HepG2 (cell line): ENCODE data around the gene UBTF. TPM values are rescaled to one million over a fixed set of nuclear protein-coding genes. Genes with fewer than 3 reads are reported as not detected.

Source experiments
- AKAP8 ChIP-seq: sonication (generic); formaldehyde crosslinking; IDR thresholded peaks from 2 replicates; pipeline ENCODE4 v1.5.1; 2020; ENCODE audit warnings: mild to moderate bottlenecking, missing genetic modification reagents
- ARNTL ChIP-seq: sonication (generic); formaldehyde crosslinking; IDR thresholded peaks from 2 replicates; pipeline ENCODE4 v1.4.0; 2020; ENCODE audit warnings: mild to moderate bottlenecking, missing genetic modification reagents
- CCAR2 ChIP-seq: fragments of 200-400 bp; formaldehyde crosslinking; optimal IDR thresholded peaks from 2 replicates; pipeline ENCODE3; 2018; ENCODE audit warnings: low read depth, mild to moderate bottlenecking, low read length, moderate library complexity
- DMAP1 ChIP-seq: IDR thresholded peaks from 2 replicates; pipeline ENCODE4 v1.6.1; 2016
- MED1 ChIP-seq: sonication (generic); formaldehyde crosslinking; IDR thresholded peaks from 2 replicates; pipeline ENCODE4 v1.4.0; 2020; ENCODE audit warnings: missing genetic modification reagents
- NCOA2 ChIP-seq: sonication (generic); formaldehyde crosslinking; IDR thresholded peaks from 2 replicates; pipeline ENCODE4 v1.8.0; 2022; ENCODE audit warnings: inconsistent platforms
- NR2F1 ChIP-seq, 2 experiments: fragments of 450-650 bp in 1 of 2; formaldehyde crosslinking in 1 of 2; IDR thresholded peaks; 2 replicates each; pipeline versions ENCODE4 v1.5.0 to v1.6.1; 2016 to 2020; ENCODE audit warnings: mild to moderate bottlenecking in 1 of 2, missing compliant biosample characterization in 1 of 2, missing genetic modification reagents in 1 of 2, moderate library complexity in 1 of 2
- SMAD1 ChIP-seq: sonication (generic); formaldehyde crosslinking; IDR thresholded peaks from 2 replicates; pipeline ENCODE4 v1.4.0; 2020; ENCODE audit warnings: missing genetic modification reagents, low read depth, mild to moderate bottlenecking, borderline replicate concordance
- SNAI1 ChIP-seq: sonication (generic); formaldehyde crosslinking; IDR thresholded peaks from 2 replicates; pipeline ENCODE4 v1.5.0; 2020; ENCODE audit warnings: mild to moderate bottlenecking, missing genetic modification reagents, borderline replicate concordance
- SP4 ChIP-seq: sonication (generic); formaldehyde crosslinking; IDR thresholded peaks from 2 replicates; pipeline ENCODE4 v1.8.1; 2023; ENCODE audit warnings: mild to moderate bottlenecking, missing genetic modification reagents
- TAF1 ChIP-seq: sonication (generic); formaldehyde crosslinking; IDR thresholded peaks from 2 replicates; pipeline ENCODE4 v1.4.0; 2020; ENCODE audit warnings: missing genetic modification reagents
- ZNF577 ChIP-seq: sonication (generic); formaldehyde crosslinking; IDR thresholded peaks from 2 replicates; pipeline ENCODE4 v1.4.0; 2020; ENCODE audit warnings: mild to moderate bottlenecking, low read depth, missing genetic modification reagents, borderline replicate concordance
- ZNF724P ChIP-seq: sonication (generic); formaldehyde crosslinking; IDR thresholded peaks from 2 replicates; pipeline ENCODE4 v1.8.0; 2022; ENCODE audit warnings: missing genetic modification reagents, borderline replicate concordance
- ZSCAN20 ChIP-seq: sonication (generic); formaldehyde crosslinking; IDR thresholded peaks from 2 replicates; pipeline ENCODE4 v1.4.0; 2020; ENCODE audit warnings: missing genetic modification reagents, mild to moderate bottlenecking, borderline replicate concordance
- polyA plus RNA-seq, 8 experiments: library from polyadenylated mRNA; depleted of rRNA in 3 of 8; stranded (reverse) in 7 of 8; unstranded in 1 of 8; fragments of >200 nt; fragmentation: Illumina TruSeq in 4 of 8; extraction: Trizol in 4 of 8; gene quantifications; 2 replicates each; pipeline versions ENCODE4 v1.2.1 to v1.2.3, GENCODE V29; 2011 to 2016; ENCODE audit warnings: low read depth in 4 of 8, missing spikeins in 1 of 8, mixed read lengths in 1 of 8; ENCODE audit not compliant: insufficient read depth in 1 of 8
- total RNA-seq, 5 experiments: library from RNA; depleted of rRNA; stranded (reverse); fragments of >200 nt; fragmentation: Illumina TruSeq; extraction: Trizol; gene quantifications; 2 replicates each; pipeline ENCODE4 v1.2.3, GENCODE V29; 2016; ENCODE audit warnings: low read depth in 1 of 5
- TF ChIP-seq, protein P1 (sequence below): sonication (generic); formaldehyde crosslinking; IDR thresholded peaks from 2 replicates; pipeline ENCODE4 v1.5.0; 2020; ENCODE audit warnings: mild to moderate bottlenecking, missing genetic modification reagents
- TF ChIP-seq, protein P2 (sequence below): sonication (generic); formaldehyde crosslinking; IDR thresholded peaks from 2 replicates; pipeline ENCODE4 v1.4.0; 2020; ENCODE audit warnings: missing genetic modification reagents, mild to moderate bottlenecking, borderline replicate concordance
- TF ChIP-seq, protein P3 (sequence below): sonication (generic); formaldehyde crosslinking; IDR thresholded peaks from 2 replicates; pipeline ENCODE4 v1.4.0; 2020; ENCODE audit warnings: missing genetic modification reagents, low read depth, mild to moderate bottlenecking, borderline replicate concordance
- TF ChIP-seq, protein P4 (sequence below): sonication (generic); formaldehyde crosslinking; conservative IDR thresholded peaks from 2 replicates; pipeline ENCODE4 v1.4.0; 2020; ENCODE audit warnings: missing genetic modification reagents
- TF ChIP-seq, protein P5 (sequence below): sonication (generic); formaldehyde crosslinking; conservative IDR thresholded peaks from 2 replicates; pipeline ENCODE4 v1.4.0; 2020; ENCODE audit warnings: missing genetic modification reagents

The UBTF gene
- total and polyA plus RNA-seq, 2 of the 13 experiments (the other 11 are each of a cell fraction or from before 2014, with no cell fraction given) = 15.2 to 60.9 TPM

DNA sequence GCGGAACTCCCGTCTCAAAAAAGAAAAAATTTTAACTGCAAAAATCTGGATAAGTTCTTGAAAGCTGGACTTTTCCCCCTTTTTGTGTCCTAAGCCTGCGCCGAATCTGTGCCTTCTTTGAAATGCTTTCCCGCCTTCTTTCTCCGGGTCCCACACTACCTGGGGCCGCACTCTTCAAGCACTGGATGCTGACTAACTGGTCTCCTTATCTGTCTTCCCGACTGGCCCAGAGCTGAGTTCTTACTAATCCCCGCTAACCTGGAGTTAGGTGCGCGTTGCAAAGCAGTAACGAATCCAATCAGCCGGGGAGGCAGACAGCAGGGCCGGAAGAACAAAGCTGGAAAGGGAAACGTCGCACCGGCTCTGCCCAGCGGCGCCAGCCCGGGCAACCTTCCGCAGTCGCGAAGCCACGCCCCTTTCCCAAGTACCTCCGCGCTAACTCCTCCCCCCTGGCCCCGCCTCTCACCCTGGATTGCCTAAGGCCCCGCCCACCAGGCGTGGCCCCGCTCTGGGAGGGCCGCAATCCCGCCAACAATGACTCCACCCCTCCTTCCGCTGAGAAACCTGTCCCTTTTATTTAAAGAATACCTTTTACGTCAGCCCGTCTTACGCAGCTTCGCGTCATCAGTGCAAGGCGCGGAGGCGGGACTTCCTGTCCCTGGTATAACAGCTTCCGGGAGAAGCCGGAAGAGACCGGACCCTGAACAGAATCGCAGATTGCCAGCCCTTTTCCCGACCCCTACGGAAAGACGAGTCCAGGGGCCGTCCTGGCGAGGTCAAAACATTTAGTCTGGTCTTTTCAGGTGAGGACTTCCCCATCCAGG, 33.0 kb downstream of the UBTF start, which contains the start of gene TMUB2 (continued):
- TF ChIP-seq TAF1 (CRISPR knock-in tag) = peak; percentile 92
- TF ChIP-seq AKAP8 (CRISPR knock-in tag) = peak; percentile 46; the same call in 1 of the 2 replicates
- no peak for TF ChIP-seq SNAI1 (CRISPR knock-in tag)
- TF ChIP-seq SP4 (CRISPR knock-in tag) = peak; percentile 100
- TF ChIP-seq, protein P1, sequence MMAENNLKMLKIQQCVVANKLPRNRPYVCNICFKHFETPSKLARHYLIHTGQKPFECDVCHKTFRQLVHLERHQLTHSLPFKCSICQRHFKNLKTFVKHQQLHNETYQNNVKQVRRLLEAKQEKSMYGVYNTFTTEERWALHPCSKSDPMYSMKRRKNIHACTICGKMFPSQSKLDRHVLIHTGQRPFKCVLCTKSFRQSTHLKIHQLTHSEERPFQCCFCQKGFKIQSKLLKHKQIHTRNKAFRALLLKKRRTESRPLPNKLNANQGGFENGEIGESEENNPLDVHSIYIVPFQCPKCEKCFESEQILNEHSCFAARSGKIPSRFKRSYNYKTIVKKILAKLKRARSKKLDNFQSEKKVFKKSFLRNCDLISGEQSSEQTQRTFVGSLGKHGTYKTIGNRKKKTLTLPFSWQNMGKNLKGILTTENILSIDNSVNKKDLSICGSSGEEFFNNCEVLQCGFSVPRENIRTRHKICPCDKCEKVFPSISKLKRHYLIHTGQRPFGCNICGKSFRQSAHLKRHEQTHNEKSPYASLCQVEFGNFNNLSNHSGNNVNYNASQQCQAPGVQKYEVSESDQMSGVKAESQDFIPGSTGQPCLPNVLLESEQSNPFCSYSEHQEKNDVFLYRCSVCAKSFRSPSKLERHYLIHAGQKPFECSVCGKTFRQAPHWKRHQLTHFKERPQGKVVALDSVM (CRISPR knock-in tag) = no peak
- peak; percentile 7; the same call in 1 of the 2 replicates for TF ChIP-seq ARNTL (CRISPR knock-in tag)
- no peak for TF ChIP-seq DMAP1
- TF ChIP-seq, protein P2, sequence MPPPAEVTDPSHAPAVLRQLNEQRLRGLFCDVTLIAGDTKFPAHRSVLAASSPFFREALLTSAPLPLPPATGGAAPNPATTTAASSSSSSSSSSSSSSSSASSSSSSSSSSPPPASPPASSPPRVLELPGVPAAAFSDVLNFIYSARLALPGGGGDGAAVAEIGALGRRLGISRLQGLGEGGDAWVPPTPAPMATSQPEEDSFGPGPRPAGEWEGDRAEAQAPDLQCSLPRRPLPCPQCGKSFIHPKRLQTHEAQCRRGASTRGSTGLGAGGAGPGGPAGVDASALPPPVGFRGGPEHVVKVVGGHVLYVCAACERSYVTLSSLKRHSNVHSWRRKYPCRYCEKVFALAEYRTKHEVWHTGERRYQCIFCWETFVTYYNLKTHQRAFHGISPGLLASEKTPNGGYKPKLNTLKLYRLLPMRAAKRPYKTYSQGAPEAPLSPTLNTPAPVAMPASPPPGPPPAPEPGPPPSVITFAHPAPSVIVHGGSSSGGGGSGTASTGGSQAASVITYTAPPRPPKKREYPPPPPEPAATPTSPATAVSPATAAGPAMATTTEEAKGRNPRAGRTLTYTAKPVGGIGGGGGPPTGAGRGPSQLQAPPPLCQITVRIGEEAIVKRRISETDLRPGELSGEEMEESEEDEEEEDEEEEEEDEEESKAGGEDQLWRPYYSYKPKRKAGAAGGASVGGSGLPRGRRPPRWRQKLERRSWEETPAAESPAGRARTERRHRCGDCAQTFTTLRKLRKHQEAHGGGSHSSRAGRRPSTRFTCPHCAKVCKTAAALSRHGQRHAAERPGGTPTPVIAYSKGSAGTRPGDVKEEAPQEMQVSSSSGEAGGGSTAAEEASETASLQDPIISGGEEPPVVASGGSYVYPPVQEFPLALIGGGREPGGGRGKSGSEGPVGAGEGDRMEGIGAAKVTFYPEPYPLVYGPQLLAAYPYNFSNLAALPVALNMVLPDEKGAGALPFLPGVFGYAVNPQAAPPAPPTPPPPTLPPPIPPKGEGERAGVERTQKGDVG (CRISPR knock-in tag) = peak; percentile 49; the same call in 1 of the 2 replicates
- TF ChIP-seq, protein P3, sequence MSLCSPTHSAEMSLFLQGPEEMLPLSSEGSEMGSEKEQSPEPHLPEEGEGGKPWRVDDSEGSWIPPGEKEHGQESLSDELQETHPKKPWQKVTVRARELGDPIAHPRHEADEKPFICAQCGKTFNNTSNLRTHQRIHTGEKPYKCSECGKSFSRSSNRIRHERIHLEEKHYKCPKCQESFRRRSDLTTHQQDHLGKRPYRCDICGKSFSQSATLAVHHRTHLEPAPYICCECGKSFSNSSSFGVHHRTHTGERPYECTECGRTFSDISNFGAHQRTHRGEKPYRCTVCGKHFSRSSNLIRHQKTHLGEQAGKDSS = peak; percentile 46; the same call in 1 of the 2 replicates
- TF ChIP-seq, protein P4, sequence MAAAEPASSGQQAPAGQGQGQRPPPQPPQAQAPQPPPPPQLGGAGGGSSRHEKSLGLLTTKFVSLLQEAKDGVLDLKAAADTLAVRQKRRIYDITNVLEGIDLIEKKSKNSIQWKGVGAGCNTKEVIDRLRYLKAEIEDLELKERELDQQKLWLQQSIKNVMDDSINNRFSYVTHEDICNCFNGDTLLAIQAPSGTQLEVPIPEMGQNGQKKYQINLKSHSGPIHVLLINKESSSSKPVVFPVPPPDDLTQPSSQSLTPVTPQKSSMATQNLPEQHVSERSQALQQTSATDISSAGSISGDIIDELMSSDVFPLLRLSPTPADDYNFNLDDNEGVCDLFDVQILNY (CRISPR knock-in tag) = no peak; the same call in 1 of the 2 replicates
- TF ChIP-seq ZSCAN20 = peak; percentile 66; the same call in 1 of the 2 replicates
- TF ChIP-seq NR2F1 (CRISPR knock-in tag; IDR thresholded peaks at IDR 0.05) = no peak
- TF ChIP-seq ZNF577 (CRISPR knock-in tag) = no peak
- peak; percentile 78 for TF ChIP-seq MED1
- no peak for TF ChIP-seq CCAR2
- peak; percentile 47; the same call in 1 of the 2 replicates for TF ChIP-seq ZNF724P (CRISPR knock-in tag)
- TF ChIP-seq, protein P5, sequence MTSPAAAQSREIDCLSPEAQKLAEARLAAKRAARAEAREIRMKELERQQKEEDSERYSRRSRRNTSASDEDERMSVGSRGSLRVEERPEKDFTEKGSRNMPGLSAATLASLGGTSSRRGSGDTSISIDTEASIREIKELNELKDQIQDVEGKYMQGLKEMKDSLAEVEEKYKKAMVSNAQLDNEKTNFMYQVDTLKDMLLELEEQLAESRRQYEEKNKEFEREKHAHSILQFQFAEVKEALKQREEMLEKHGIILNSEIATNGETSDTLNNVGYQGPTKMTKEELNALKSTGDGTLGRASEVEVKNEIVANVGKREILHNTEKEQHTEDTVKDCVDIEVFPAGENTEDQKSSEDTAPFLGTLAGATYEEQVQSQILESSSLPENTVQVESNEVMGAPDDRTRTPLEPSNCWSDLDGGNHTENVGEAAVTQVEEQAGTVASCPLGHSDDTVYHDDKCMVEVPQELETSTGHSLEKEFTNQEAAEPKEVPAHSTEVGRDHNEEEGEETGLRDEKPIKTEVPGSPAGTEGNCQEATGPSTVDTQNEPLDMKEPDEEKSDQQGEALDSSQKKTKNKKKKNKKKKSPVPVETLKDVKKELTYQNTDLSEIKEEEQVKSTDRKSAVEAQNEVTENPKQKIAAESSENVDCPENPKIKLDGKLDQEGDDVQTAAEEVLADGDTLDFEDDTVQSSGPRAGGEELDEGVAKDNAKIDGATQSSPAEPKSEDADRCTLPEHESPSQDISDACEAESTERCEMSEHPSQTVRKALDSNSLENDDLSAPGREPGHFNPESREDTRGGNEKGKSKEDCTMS (CRISPR knock-in tag) = no peak
- TF ChIP-seq NCOA2 (CRISPR knock-in tag) = no peak
- peak; percentile 80; the same call in 1 of the 2 replicates for TF ChIP-seq SMAD1 (CRISPR knock-in tag)
